ENCODE results near the gene FREM3.
A peak's percentile ranks its signal among the peaks of the same experiment; 100 is the strongest.

The FREM3 gene

GRCh38 chr4:143597276-143597675 is 103.2 kb downstream of the FREM3 start:
- no peak overlapping the region for H3K4me3 Mint-ChIP-seq
- no peak overlapping the region for H3K27ac Mint-ChIP-seq
- DNase-seq (no peak), ATAC-seq (replicated peaks) (no peak)
- H3K36me3 Mint-ChIP-seq (ENCODE audit: insufficient read depth): no peaks in the 10 kb centered on the region
- peaks cover 0 to 6% of the 10 kb centered on the region in 2 donors for H3K9me3 Mint-ChIP-seq
- peaks cover 0 to 4% of the 10 kb centered on the region in 2 donors for H3K4me1 Mint-ChIP-seq (ENCODE audit: low read depth in 2 of 2)
- H3K27me3 Mint-ChIP-seq: peaks cover 12 to 14% of the 10 kb centered on the region in 2 donors

GRCh38 chr4:143587703-143588102 is 112.8 kb downstream of the FREM3 start:
- H3K9me3 Mint-ChIP-seq: peaks cover 0 to 2% of the 10 kb centered on the region in 2 donors
- no peak overlapping the region for H3K4me3 Mint-ChIP-seq
- DNase-seq: no peak
- ATAC-seq (replicated peaks): no peak
- peaks cover 2 to 7% of the 10 kb centered on the region in 2 donors for H3K27me3 Mint-ChIP-seq
- H3K27ac Mint-ChIP-seq: no peak overlapping the region
- H3K36me3 Mint-ChIP-seq (ENCODE audit: insufficient read depth): no peaks in the 10 kb centered on the region
- H3K4me1 Mint-ChIP-seq (ENCODE audit: low read depth in 2 of 2): peaks cover 0 to 5% of the 10 kb centered on the region in 2 donors

- Mint-ChIP-seq H3K4me3 (no peak overlapping the region), H3K27me3 (no peaks in the 10 kb centered on the region), H3K36me3 (ENCODE audit: insufficient read depth) (no peaks in the 10 kb centered on the region), H3K9me3 (peaks cover 0 to 2% of the 10 kb centered on the region in 2 donors), H3K27ac (no peak overlapping the region), H3K4me1 (ENCODE audit: low read depth in 2 of 2) (no peaks in the 10 kb centered on the region)
- DNase-seq (no peak), ATAC-seq (replicated peaks) (no peak)
Measured at GRCh38 chr4:143586080-143586479, 114.4 kb downstream of the FREM3 start.

- Mint-ChIP-seq H3K9me3 (peaks cover 0 to 2% of the 10 kb centered on the region in 2 donors), H3K27ac (no peak overlapping the region), H3K4me1 (ENCODE audit: low read depth in 2 of 2) (no peaks in the 10 kb centered on the region), H3K4me3 (no peak overlapping the region), H3K36me3 (ENCODE audit: insufficient read depth) (no peaks in the 10 kb centered on the region), H3K27me3 (no peaks in the 10 kb centered on the region)
- DNase-seq: no peak
- no peak for ATAC-seq (replicated peaks)
Measured at GRCh38 chr4:143585548-143585947, 114.9 kb downstream of the FREM3 start.

GRCh38 chr4:143581331-143581946 is 119.0 kb downstream of the FREM3 start:
- ATAC-seq (replicated peaks): no peak
- no peak overlapping the region for H3K27ac Mint-ChIP-seq
- no peaks in the 10 kb centered on the region for H3K36me3 Mint-ChIP-seq (ENCODE audit: insufficient read depth)
- no peak overlapping the region for H3K4me3 Mint-ChIP-seq
- H3K4me1 Mint-ChIP-seq (ENCODE audit: low read depth in 2 of 2): no peaks in the 10 kb centered on the region
- H3K9me3 Mint-ChIP-seq: no peaks in the 10 kb centered on the region
- no peaks in the 10 kb centered on the region for H3K27me3 Mint-ChIP-seq
- DNase-seq: no peak

GRCh38 chr4:143575331-143575730 is 125.1 kb downstream of the FREM3 start:
- no peak for DNase-seq
- H3K4me3 Mint-ChIP-seq: no peak overlapping the region
- H3K27me3 Mint-ChIP-seq: no peaks in the 10 kb centered on the region
- ATAC-seq (replicated peaks): no peak
- H3K9me3 Mint-ChIP-seq: no peaks in the 10 kb centered on the region
- H3K36me3 Mint-ChIP-seq (ENCODE audit: insufficient read depth): no peaks in the 10 kb centered on the region
- no peaks in the 10 kb centered on the region for H3K4me1 Mint-ChIP-seq (ENCODE audit: low read depth in 2 of 2)
- H3K27ac Mint-ChIP-seq: no peak overlapping the region

- no peaks in the 10 kb centered on the region for H3K9me3 Mint-ChIP-seq
- H3K27me3 Mint-ChIP-seq: no peaks in the 10 kb centered on the region
- peaks cover 6% of the 10 kb centered on the region for H3K36me3 Mint-ChIP-seq (ENCODE audit: insufficient read depth)
- ATAC-seq (replicated peaks) (no peak), DNase-seq (no peak)
- no peak overlapping the region for H3K27ac Mint-ChIP-seq
- H3K4me1 Mint-ChIP-seq (ENCODE audit: low read depth in 2 of 2): peaks cover 9 to 10% of the 10 kb centered on the region in 2 donors
- no peak overlapping the region for H3K4me3 Mint-ChIP-seq
Measured at GRCh38 chr4:143564472-143564871, 136.0 kb downstream of the FREM3 start.

- Mint-ChIP-seq H3K4me1 (ENCODE audit: low read depth in 2 of 2) (peaks cover 17 to 18% of the 10 kb centered on the region in 2 donors), H3K27me3 (no peaks in the 10 kb centered on the region), H3K4me3 (peak overlapping the region; percentile 88 to 99), H3K36me3 (ENCODE audit: insufficient read depth) (peaks cover 26% of the 10 kb centered on the region), H3K27ac (peak overlapping the region; percentile 92 to 98), H3K9me3 (no peaks in the 10 kb centered on the region)
- DNase-seq (peak in 1 of 3 experiments; percentile 25), ATAC-seq (replicated peaks) (peak; percentile 11)
Measured at GRCh38 chr4:143559757-143560147, 140.7 kb downstream of the FREM3 start.

- no peaks in the 10 kb centered on the region for H3K9me3 Mint-ChIP-seq
- ATAC-seq (replicated peaks) (peak; percentile 84), DNase-seq (peak; percentile 39 to 59 (median 45))
- H3K4me3 Mint-ChIP-seq: peak overlapping the region; percentile 88 to 99
- H3K27me3 Mint-ChIP-seq: no peaks in the 10 kb centered on the region
- H3K36me3 Mint-ChIP-seq (ENCODE audit: insufficient read depth): peaks cover 31% of the 10 kb centered on the region
- peak overlapping the region; percentile 92 to 98 for H3K27ac Mint-ChIP-seq
- H3K4me1 Mint-ChIP-seq (ENCODE audit: low read depth in 2 of 2): peaks cover 17 to 18% of the 10 kb centered on the region in 2 donors
Measured at GRCh38 chr4:143558823-143559756, 141.4 kb downstream of the FREM3 start.

GRCh38 chr4:143558286-143558685 is 142.2 kb downstream of the FREM3 start:
- H3K27me3 Mint-ChIP-seq: no peaks in the 10 kb centered on the region
- H3K9me3 Mint-ChIP-seq: no peaks in the 10 kb centered on the region
- H3K4me1 Mint-ChIP-seq (ENCODE audit: low read depth in 2 of 2): peaks cover 17 to 18% of the 10 kb centered on the region in 2 donors
- H3K4me3 Mint-ChIP-seq: peak overlapping the region; percentile 88 to 99
- peak overlapping the region; percentile 92 to 98 for H3K27ac Mint-ChIP-seq
- no peak for ATAC-seq (replicated peaks)
- peaks cover 38% of the 10 kb centered on the region for H3K36me3 Mint-ChIP-seq (ENCODE audit: insufficient read depth)
- DNase-seq: no peak

- Mint-ChIP-seq H3K4me1 (ENCODE audit: low read depth in 2 of 2) (peaks cover 17 to 26% of the 10 kb centered on the region in 2 donors), H3K27me3 (no peaks in the 10 kb centered on the region), H3K4me3 (no peak overlapping the region), H3K27ac (peak overlapping the region in 1 of 2 donors; percentile 66), H3K36me3 (ENCODE audit: insufficient read depth) (peaks cover 62% of the 10 kb centered on the region), H3K9me3 (no peaks in the 10 kb centered on the region)
- DNase-seq: no peak
- ATAC-seq (replicated peaks): no peak
Measured at GRCh38 chr4:143555676-143556075, 144.8 kb downstream of the FREM3 start.

GRCh38 chr4:143554728-143555597 is 145.5 kb downstream of the FREM3 start:
- Mint-ChIP-seq H3K27ac (peak overlapping the region in 1 of 2 donors; percentile 66), H3K4me3 (no peak overlapping the region), H3K36me3 (ENCODE audit: insufficient read depth) (peaks cover 68% of the 10 kb centered on the region), H3K4me1 (ENCODE audit: low read depth in 2 of 2) (peaks cover 18 to 25% of the 10 kb centered on the region in 2 donors), H3K27me3 (no peaks in the 10 kb centered on the region), H3K9me3 (no peaks in the 10 kb centered on the region)
- no peak for DNase-seq
- no peak for ATAC-seq (replicated peaks)

GRCh38 chr4:143549928-143550327 is 150.5 kb downstream of the FREM3 start:
- peaks cover 92% of the 10 kb centered on the region for H3K36me3 Mint-ChIP-seq (ENCODE audit: insufficient read depth)
- H3K27me3 Mint-ChIP-seq: no peaks in the 10 kb centered on the region
- H3K4me3 Mint-ChIP-seq: no peak overlapping the region
- H3K27ac Mint-ChIP-seq: peak overlapping the region in 1 of 2 donors; percentile 67
- H3K9me3 Mint-ChIP-seq: no peaks in the 10 kb centered on the region
- peaks cover 7 to 21% of the 10 kb centered on the region in 2 donors for H3K4me1 Mint-ChIP-seq (ENCODE audit: low read depth in 2 of 2)
- DNase-seq (no peak), ATAC-seq (replicated peaks) (no peak)

Measured in effector memory CD8-positive, alpha-beta T cell (primary cell).